K562 (cell line): ENCODE data around the gene CAPN8. TPM values are rescaled to one million over a fixed set of nuclear protein-coding genes. Genes with fewer than 3 reads are reported as not detected.

Source experiments
- POLR3A ChIP-seq: IDR thresholded peaks from 2 replicates; pipeline ENCODE4 v1.6.1; 2011; ENCODE audit warnings: borderline replicate concordance, mild to moderate bottlenecking, moderate library complexity; ENCODE audit not compliant: insufficient read length, insufficient read depth; ENCODE audit errors: extremely low read depth
- YBX1 ChIP-seq: fragments of 450-650 bp; IDR thresholded peaks from 2 replicates; pipeline ENCODE4 v1.7.1; 2016; ENCODE audit warnings: mild to moderate bottlenecking
- polyA plus RNA-seq, 8 experiments: library from polyadenylated mRNA; depleted of rRNA in 4 of 8; stranded (reverse) in 5 of 8; unstranded in 3 of 8; fragments of >200 nt; fragmentation: Nextera tagmentation in 2 of 8; fragmentation: Illumina TruSeq in 1 of 8; extraction: Ambion mirVana in 2 of 8; extraction: Trizol in 1 of 8; gene quantifications; 2 replicates each; pipeline versions ENCODE4 v1.2.1 to v1.2.3, GENCODE V29; 2011 to 2014; ENCODE audit warnings: inconsistent platforms in 1 of 8, missing spikeins in 1 of 8
- total RNA-seq, 7 experiments: library from RNA; depleted of rRNA in 6 of 7; stranded (reverse); fragments of >200 nt in 6 of 7; fragmentation: Illumina TruSeq in 2 of 7; extraction: Trizol in 2 of 7; gene quantifications; 2 replicates each; pipeline versions ENCODE4 v1.2.1 to v1.2.3, GENCODE V29; 2011 to 2021; ENCODE audit warnings: low replicate concordance in 1 of 7
- TF ChIP-seq, protein P1 (sequence below): fragments of 200-800 bp; sonication (Bioruptor generic); IDR thresholded peaks from 2 replicates; pipeline ENCODE4 v1.6.1; 2016; ENCODE audit warnings: missing genetic modification characterization, missing compliant biosample characterization
- TF ChIP-seq, protein P2 (sequence below): sonication (generic); formaldehyde crosslinking; IDR thresholded peaks from 2 replicates; pipeline ENCODE4 v1.8.1; 2023; ENCODE audit warnings: mild to moderate bottlenecking, missing genetic modification reagents

The CAPN8 gene
- total and polyA plus RNA-seq, 9 of the 15 experiments (the other 6 are each of a cell fraction or from before 2014, with no cell fraction given): 0.06 TPM; not detected in 8

DNA sequence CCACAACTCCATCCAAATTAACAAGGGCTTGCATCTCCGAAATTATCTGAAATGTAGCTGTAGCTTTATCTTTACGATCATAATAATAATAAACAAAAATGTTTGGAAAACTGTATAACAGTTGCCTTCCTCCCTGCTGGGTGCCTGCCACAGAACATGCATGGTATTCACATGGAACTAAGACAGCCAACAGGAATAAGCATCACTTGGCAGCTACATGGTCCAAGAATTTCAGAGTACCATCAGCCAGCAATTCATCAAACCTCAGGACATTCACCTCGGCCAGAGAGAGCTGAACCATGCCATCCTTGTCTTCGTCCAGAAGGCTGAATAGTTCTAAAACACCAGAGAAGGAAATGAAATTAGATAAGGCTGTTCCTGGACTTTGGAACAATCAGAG, 122.7 kb downstream of the CAPN8 start (continued):
- TF ChIP-seq POLR3A (no peak), YBX1 (no peak)
- TF ChIP-seq, protein P1, sequence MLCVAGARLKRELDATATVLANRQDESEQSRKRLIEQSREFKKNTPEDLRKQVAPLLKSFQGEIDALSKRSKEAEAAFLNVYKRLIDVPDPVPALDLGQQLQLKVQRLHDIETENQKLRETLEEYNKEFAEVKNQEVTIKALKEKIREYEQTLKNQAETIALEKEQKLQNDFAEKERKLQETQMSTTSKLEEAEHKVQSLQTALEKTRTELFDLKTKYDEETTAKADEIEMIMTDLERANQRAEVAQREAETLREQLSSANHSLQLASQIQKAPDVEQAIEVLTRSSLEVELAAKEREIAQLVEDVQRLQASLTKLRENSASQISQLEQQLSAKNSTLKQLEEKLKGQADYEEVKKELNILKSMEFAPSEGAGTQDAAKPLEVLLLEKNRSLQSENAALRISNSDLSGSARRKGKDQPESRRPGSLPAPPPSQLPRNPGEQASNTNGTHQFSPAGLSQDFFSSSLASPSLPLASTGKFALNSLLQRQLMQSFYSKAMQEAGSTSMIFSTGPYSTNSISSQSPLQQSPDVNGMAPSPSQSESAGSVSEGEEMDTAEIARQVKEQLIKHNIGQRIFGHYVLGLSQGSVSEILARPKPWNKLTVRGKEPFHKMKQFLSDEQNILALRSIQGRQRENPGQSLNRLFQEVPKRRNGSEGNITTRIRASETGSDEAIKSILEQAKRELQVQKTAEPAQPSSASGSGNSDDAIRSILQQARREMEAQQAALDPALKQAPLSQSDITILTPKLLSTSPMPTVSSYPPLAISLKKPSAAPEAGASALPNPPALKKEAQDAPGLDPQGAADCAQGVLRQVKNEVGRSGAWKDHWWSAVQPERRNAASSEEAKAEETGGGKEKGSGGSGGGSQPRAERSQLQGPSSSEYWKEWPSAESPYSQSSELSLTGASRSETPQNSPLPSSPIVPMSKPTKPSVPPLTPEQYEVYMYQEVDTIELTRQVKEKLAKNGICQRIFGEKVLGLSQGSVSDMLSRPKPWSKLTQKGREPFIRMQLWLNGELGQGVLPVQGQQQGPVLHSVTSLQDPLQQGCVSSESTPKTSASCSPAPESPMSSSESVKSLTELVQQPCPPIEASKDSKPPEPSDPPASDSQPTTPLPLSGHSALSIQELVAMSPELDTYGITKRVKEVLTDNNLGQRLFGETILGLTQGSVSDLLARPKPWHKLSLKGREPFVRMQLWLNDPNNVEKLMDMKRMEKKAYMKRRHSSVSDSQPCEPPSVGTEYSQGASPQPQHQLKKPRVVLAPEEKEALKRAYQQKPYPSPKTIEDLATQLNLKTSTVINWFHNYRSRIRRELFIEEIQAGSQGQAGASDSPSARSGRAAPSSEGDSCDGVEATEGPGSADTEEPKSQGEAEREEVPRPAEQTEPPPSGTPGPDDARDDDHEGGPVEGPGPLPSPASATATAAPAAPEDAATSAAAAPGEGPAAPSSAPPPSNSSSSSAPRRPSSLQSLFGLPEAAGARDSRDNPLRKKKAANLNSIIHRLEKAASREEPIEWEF: no peak
- TF ChIP-seq, protein P2, sequence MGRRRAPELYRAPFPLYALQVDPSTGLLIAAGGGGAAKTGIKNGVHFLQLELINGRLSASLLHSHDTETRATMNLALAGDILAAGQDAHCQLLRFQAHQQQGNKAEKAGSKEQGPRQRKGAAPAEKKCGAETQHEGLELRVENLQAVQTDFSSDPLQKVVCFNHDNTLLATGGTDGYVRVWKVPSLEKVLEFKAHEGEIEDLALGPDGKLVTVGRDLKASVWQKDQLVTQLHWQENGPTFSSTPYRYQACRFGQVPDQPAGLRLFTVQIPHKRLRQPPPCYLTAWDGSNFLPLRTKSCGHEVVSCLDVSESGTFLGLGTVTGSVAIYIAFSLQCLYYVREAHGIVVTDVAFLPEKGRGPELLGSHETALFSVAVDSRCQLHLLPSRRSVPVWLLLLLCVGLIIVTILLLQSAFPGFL (CRISPR knock-in tag): no peak
